Thyroid gland (tissue), 4 donors: Measurements from ENCODE around the gene FHIT.

Source experiments
- POLR2A ChIP-seq, 2 donors: fragments of 450-650 bp; IDR thresholded peaks; one replicate each; pipeline ENCODE4 v1.6.1; 2017; ENCODE audit warnings: antibody characterized with exemption in 2 of 2, mild to moderate bottlenecking in 2 of 2, moderate library complexity in 1 of 2
- TF ChIP-seq, protein P1 (sequence below), 6 experiments: fragments of 200-600 bp in 3 of 6; fragments of 450-650 bp in 3 of 6; sonication (generic) in 3 of 6; IDR thresholded peaks; one replicate each; pipeline ENCODE4 v1.5.1; 2016 to 2019; ENCODE audit warnings: antibody characterized with exemption in 6 of 6, mild to moderate bottlenecking in 2 of 6, inconsistent platforms in 1 of 6, moderate library complexity in 1 of 6

DNA sequence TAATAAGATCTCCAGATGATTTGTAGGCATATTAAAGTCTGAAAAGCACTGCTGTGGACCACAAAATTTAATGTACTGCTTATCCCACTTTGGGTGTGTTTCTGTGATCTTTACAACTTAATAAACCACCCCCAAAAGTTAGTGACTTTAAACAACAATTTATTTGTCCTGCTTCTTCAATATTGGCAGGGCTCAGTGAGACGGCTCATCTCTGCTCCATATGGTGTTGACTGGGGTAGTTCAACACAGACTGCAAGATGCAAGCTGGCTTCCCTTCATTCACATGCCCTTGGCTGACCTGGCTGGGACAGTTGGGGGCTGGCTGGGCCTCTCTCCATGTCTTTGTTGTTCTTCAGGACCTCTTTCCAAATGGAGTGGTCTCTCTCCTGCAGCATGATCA, 337.8 kb downstream of the FHIT start:
- TF ChIP-seq, protein P1, sequence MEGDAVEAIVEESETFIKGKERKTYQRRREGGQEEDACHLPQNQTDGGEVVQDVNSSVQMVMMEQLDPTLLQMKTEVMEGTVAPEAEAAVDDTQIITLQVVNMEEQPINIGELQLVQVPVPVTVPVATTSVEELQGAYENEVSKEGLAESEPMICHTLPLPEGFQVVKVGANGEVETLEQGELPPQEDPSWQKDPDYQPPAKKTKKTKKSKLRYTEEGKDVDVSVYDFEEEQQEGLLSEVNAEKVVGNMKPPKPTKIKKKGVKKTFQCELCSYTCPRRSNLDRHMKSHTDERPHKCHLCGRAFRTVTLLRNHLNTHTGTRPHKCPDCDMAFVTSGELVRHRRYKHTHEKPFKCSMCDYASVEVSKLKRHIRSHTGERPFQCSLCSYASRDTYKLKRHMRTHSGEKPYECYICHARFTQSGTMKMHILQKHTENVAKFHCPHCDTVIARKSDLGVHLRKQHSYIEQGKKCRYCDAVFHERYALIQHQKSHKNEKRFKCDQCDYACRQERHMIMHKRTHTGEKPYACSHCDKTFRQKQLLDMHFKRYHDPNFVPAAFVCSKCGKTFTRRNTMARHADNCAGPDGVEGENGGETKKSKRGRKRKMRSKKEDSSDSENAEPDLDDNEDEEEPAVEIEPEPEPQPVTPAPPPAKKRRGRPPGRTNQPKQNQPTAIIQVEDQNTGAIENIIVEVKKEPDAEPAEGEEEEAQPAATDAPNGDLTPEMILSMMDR (IDR thresholded peaks at IDR 0.05) = no peak
- TF ChIP-seq POLR2A (IDR thresholded peaks at IDR 0.05) = no peak
